SK-N-MC (cell line): ENCODE measurements around the gene AMZ2.
"Not testable (repeated sequence)": the region's sequence is repeated elsewhere in the genome, so short reads cannot be mapped to it uniquely, and the experiment has no call there.

Experiments used
- DNase-seq: peaks from one replicate; pipeline ENCODE4 v3.0.0-alpha.2; 2011; ENCODE audit warnings: low read depth, low spot score
- H3K27ac ChIP-seq: fragments of 200-600 bp; sonication (generic); 2 replicates; pipeline ENCODE4 v1.5.1; 2016; ENCODE audit warnings: mixed run types
- H3K36me3 ChIP-seq: fragments of 200-600 bp; sonication (generic); 2 replicates; pipeline ENCODE4 v1.6.1; 2017; ENCODE audit warnings: antibody characterized with exemption, low read length, mixed read lengths; ENCODE audit not compliant: insufficient read depth
- H3K4me3 ChIP-seq: fragments of 200-600 bp; sonication (generic); 2 replicates; pipeline ENCODE4 v1.5.1; 2016
- H3K9ac ChIP-seq: fragments of 200-600 bp; sonication (generic); 2 replicates; pipeline ENCODE4 v1.8.0; 2017; ENCODE audit warnings: mixed run types, mixed read lengths; ENCODE audit not compliant: insufficient read length
- H3K9me3 ChIP-seq: fragments of 200-600 bp; sonication (generic); 2 replicates; pipeline ENCODE4 v1.6.1; 2017; ENCODE audit warnings: low read depth, mild to moderate bottlenecking, antibody characterized with exemption, low read length, moderate library complexity, mixed read lengths
- EZH2 ChIP-seq: fragments of 200-600 bp; sonication (generic); IDR thresholded peaks from one replicate; pipeline ENCODE4 v1.6.1; 2017; ENCODE audit warnings: antibody characterized with exemption
- FOXP2 ChIP-seq: optimal IDR thresholded peaks from 2 replicates; pipeline ENCODE3; 2011; ENCODE audit warnings: mild to moderate bottlenecking, moderate library complexity; ENCODE audit not compliant: insufficient read depth; ENCODE audit errors: extremely low read length, control extremely low read depth
- POLR2AphosphoS5 ChIP-seq: IDR thresholded peaks from 2 replicates; pipeline ENCODE4 v1.6.1; 2012; ENCODE audit warnings: mild to moderate bottlenecking, low read depth, low read length, borderline replicate concordance

AMZ2 gene

DNA sequence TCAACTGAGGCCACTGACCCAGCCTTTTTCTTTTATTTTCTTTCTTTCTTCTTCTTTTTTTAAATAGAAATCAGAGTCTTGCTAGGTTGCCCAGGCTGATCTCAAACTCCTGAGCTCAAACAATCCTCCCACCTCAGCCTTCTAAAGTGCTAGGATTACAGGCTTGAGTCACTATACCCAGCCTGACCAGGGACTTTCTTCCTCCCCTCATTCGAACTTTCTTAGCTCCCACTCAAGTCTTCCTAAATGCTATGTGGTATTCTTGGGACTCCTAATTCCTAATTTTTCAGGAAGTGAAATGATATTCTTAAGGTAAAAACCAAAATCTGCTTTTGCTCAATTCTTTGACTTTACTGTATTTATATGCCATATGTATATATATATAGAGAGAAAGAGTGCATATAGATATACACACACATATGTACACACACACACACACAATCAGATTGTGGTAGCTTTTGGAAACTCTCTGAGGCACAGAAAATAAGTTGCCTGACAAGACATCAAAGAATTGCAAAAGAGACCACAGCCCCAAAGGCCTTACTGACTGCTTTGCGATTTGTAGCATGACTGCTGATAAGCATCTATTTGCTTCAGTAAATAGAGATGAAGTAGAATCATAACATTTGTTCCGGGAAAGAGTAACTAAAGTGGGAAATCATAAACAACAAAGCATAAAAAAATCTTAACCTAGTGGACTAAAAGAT lies 9.5 kb upstream of the AMZ2 start:
- no peak overlapping the region for H3K4me3 ChIP-seq
- DNase-seq, result no peak
- H3K9ac ChIP-seq, result no peak overlapping the region
- no peak for TF ChIP-seq POLR2AphosphoS5
- TF ChIP-seq EZH2, result no peak
- no peak for TF ChIP-seq FOXP2
- H3K36me3 ChIP-seq, result no peaks in the 10 kb centered on the region
- H3K9me3 ChIP-seq, result no peaks in the 10 kb centered on the region
- no peak overlapping the region for H3K27ac ChIP-seq

DNA sequence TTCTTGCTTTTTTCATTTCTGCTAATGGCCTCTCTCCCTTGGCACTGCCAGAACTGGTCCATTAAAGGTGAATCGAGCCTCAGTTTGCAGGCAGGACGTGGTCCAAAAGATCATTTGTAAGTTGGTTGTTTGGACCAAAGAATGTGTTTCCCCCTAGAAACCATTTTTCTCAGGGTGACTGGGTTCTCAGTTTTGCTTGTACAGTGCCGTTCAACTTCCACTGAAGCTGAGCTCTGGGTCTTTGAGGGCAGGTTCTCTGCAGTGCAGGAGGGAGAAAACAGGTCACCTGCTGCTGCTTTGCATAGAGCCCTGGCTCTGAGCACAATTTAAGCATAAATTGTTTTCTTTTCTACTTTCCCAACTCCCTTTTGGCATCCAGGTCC lies 9.0 kb upstream of the AMZ2 start:
- H3K36me3 ChIP-seq, result no peaks in the 10 kb centered on the region
- DNase-seq, result no peak
- no peaks in the 10 kb centered on the region for H3K9me3 ChIP-seq
- TF ChIP-seq POLR2AphosphoS5, result no peak
- TF ChIP-seq FOXP2, result no peak
- no peak for TF ChIP-seq EZH2
- no peak overlapping the region for H3K9ac ChIP-seq
- no peak overlapping the region for H3K27ac ChIP-seq
- H3K4me3 ChIP-seq, result no peak overlapping the region

DNA sequence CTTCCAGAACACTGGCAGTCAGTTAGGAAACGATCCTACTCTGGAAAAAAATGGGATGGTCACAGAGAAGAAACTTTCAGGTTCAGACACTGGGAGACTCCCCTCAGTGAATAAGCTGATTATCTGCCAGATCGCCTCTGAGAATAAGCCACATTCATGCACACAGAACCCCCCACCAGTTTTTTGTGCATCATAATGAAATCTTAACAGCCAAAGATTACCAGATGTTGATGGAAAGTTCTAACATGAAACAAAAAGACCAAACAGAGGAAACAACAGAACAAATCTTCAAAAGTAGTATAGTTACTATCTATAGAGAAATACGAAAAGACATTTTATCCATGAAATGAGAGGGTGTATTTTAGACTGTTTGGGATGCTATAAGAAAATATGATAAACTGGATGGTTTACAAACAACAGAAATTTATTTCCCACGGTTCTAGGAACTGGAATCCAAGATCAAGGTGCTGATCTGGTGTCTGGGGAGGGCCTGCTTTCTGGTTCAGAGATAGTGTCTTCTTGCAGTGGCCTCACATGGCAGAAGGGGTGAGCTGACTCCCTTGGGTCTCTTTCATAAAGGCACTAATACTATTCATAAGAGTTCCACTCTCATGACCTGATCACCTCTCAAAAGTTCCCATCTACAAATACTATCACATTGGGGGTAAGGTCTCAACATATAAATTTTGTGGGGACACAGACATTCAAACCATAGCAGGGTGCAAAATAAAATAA lies 8.0 kb upstream of the AMZ2 start:
- DNase-seq, result no peak

DNA sequence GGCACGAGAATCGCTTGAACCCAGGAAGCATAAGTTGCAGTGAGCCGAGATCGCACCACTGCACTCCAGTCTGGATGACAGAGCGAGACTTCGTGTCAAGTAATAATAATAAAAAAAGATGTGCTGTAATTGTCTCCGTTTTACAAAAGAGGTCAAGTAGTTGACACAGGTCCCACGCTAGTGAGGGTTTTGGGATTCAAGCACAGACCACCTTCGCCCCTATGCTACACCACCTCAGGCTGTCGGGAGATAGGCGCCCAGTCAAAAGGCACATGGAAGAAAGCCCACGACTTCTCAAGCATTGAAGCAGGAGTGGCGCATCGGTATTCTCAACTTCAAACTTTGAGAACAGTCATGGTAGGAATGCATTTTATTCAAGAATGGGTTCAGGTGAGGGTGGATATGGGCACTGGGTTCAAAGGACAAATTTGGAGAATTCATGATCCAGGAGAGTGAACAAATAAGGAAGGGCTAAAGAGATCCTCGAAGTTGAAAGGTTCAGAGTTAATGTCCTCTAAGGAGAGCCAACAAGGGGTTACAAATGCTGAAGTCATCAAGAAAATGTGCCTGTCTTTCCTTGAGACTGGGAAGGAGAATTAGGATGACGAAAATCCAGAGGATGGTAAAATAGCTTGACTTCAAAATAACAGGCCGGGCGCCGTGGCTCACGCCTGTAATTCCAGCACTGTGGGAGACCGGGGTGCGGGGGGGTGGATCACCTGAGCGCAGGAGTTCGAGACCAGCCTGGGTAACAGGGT lies 1.4 kb upstream of the AMZ2 start:
- no peak for TF ChIP-seq FOXP2
- Histone ChIP-seq H3K4me3 (no peak overlapping the region), H3K9me3 (no peaks in the 10 kb centered on the region), H3K27ac (no peak overlapping the region), H3K9ac (no peak overlapping the region), H3K36me3 (peaks cover 1% of the 10 kb centered on the region; the same call in 1 of the 2 replicates)
- no peak for DNase-seq

More for the DNA sequence above, 8.0 kb upstream of the AMZ2 start:
- H3K9me3 ChIP-seq, result no peaks in the 10 kb centered on the region
- TF ChIP-seq EZH2, result no peak
- no peak overlapping the region for H3K4me3 ChIP-seq
- no peak overlapping the region for H3K9ac ChIP-seq
- H3K36me3 ChIP-seq, result no peaks in the 10 kb centered on the region
- H3K27ac ChIP-seq, result no peak overlapping the region

DNA sequence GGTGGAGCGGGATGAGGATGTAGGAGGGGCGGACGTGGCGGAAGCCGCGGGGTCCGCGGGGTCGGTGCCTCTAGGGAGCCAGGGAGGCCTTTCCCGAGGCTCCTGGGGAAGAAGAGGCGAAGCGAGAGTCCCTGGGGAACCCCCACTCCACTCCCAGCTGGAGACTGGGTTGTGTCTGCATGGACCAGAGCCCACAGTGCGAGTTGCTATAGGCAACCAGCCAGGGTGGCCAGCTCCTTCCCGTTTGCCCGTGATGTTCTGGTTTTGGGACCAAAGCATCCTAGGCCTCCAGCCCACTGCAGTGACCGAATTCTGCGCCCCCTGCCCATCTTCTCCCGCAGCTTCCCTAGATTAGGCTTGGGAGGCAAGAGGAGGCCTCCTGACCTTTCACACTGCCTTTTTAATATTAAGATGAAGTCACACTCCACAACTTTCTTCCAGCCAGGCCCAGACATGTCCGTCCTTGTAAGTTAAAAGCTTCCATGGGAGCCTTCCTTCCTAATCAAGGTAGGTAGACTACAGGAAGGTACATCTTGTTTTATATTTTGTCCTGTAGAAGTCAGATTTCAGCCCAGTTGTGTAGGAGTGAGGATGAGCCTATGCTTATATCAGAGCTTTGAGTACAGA lies 469 bp downstream of the AMZ2 start:
- no peak for DNase-seq
- Histone ChIP-seq H3K9ac (peak overlapping the region; percentile 90), H3K9me3 (no peaks in the 10 kb centered on the region), H3K36me3 (peaks cover 5% of the 10 kb centered on the region; the same call in 1 of the 2 replicates), H3K27ac (no peak overlapping the region), H3K4me3 (peak overlapping the region; percentile 96)
- TF ChIP-seq FOXP2, result no peak
- TF ChIP-seq POLR2AphosphoS5, result no peak
- no peak for TF ChIP-seq EZH2

DNA sequence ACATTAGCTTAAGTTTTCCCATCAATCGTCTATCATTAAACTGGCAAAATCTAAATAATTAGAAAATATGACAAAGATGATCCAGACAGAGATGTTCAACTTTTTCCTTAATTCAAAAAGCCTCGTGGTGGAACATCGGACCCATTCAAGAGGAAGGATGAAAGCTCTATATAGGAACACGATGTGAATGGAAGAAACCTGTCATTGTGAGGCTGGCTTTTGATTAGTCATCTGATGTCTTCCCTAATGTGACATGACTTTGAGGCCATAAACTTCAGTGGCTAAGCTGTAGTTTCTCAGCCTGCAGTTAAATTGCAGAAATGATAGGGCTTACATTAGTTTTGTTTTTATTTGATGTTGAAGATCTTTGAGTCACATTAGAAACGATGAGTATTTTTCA lies 1.0 kb downstream of the AMZ2 start:
- H3K36me3 ChIP-seq, result peaks cover 5% of the 10 kb centered on the region; the same call in 1 of the 2 replicates
- no peak for DNase-seq
- H3K27ac ChIP-seq, result no peak overlapping the region
- peak overlapping the region; percentile 90 for H3K9ac ChIP-seq
- no peak for TF ChIP-seq POLR2AphosphoS5
- no peak for TF ChIP-seq FOXP2
- TF ChIP-seq EZH2, result no peak
- peak overlapping the region; percentile 96 for H3K4me3 ChIP-seq
- no peaks in the 10 kb centered on the region for H3K9me3 ChIP-seq

DNA sequence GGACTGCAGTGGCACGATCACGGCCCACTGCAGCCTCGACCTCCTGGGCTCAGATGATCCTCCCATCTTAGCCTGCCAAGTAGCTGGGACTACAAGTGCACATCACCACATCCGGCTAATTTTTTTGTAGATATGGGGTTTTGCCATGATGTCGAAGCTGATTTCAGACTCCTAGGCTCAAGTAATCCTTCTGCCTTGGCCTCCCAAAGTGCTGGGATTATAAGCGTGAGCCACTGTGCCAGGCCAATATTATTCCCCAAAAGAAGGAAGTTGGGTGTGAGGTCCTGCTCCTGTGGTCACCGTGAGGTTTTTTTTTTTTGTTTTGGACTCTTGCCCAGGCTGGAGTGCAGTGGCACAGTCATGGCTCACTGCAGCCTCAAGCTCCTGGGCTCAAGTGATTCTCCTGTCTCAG lies 1.5 kb downstream of the AMZ2 start:
- H3K36me3 ChIP-seq, result peaks cover 8% of the 10 kb centered on the region; the same call in 1 of the 2 replicates
- no peak overlapping the region for H3K27ac ChIP-seq
- TF ChIP-seq FOXP2 (no peak), EZH2 (no peak), POLR2AphosphoS5 (no peak)
- no peak for DNase-seq
- no peak overlapping the region for H3K4me3 ChIP-seq
- H3K9ac ChIP-seq, result no peak overlapping the region
- H3K9me3 ChIP-seq, result no peaks in the 10 kb centered on the region

DNA sequence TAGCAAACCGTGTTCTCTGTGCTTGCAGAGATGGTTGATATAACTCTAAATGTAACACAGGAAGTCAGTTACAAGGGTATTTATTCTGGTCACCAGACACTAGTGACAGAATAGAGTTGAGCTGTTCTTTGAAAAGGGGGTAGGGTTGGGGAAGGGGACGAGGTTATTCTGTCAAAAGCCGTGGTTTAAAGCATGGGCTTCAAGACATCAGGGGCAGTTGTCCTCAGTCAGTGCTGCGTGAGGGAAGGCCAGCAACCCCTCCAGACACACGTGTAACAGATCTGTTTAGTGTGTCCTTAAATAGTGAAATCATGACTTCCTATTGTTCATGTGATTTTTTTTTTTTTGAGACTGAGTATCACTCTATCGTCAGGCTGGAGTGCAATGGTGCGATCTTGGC lies 5.6 kb downstream of the AMZ2 start:
- H3K9me3 ChIP-seq, H3K27ac ChIP-seq, H3K4me3 ChIP-seq, DNase-seq, H3K36me3 ChIP-seq, H3K9ac ChIP-seq: not testable (repeated sequence)
